Omental fat pad (tissue), 4 donors: Measurements from ENCODE around the gene UPK3BL1. TPM values are rescaled to one million over a fixed set of nuclear protein-coding genes. Genes with fewer than 3 reads are reported as not detected.
"Not testable (repeated sequence)": the region's sequence is repeated elsewhere in the genome, so short reads cannot be mapped to it uniquely, and the experiment has no call there.

Experiments used
- ATAC-seq: fragments of 150-250 bp; one replicate; pipeline ENCODE4 v1.9.1; 2016; ENCODE audit warnings: mild to moderate bottlenecking, moderate library complexity; ENCODE audit not compliant: low FRiP score
- DNase-seq: peaks from one replicate; pipeline ENCODE4 v3.0.0-alpha.2; 2019; ENCODE audit warnings: low spot score
- small RNA-seq: library from RNA; depleted of rRNA; stranded (forward); fragments of <200 nt; gene quantifications from one replicate; pipeline ENCODE3, GENCODE V24; 2016
- total RNA-seq, 4 donors: library from RNA; depleted of rRNA; stranded (reverse); fragments of >200 nt; gene quantifications; one replicate each; pipeline ENCODE4 v1.1.0, GENCODE V29; 2016

UPK3BL1 gene
- total RNA-seq, 4 donors from 2014 or later: 13.6 to 32.0 (median 26.2) TPM

DNA sequence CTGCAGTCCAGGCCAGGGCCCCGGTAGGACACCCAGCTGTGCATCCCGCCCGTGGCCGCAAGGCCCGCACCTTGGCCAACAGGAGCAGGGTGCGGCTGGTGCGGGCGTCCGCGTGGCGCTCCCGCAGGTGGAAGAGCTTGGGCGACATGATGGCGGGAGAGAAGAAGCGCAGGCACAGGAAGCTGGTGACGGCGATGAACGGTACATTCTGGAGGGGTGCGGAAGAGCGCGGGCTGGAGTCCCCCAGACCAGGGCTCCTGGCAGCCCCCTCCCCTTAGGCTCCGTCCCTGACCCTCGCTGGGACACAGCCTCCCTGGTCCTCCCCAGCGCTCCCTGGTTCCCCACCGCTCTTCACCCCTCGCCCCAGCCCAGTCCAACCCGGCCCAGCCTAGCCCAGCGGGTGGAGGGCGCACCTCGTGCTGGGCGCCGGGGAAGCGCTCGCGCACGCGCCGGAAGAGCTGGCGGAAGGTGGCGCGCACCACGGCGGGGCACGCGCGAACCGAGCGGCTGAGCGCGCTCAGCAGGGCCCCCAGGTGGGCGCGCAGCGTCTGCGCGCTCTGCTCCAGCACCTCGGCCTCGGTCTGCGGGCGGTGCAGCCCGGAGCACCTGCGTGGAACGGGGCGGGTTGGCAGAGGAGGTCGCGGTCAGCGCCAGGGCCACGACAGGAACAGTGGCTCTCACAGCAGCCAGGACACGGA, 48.8 kb downstream of the UPK3BL1 start:
- not testable (repeated sequence) for DNase-seq, ATAC-seq

DNA sequence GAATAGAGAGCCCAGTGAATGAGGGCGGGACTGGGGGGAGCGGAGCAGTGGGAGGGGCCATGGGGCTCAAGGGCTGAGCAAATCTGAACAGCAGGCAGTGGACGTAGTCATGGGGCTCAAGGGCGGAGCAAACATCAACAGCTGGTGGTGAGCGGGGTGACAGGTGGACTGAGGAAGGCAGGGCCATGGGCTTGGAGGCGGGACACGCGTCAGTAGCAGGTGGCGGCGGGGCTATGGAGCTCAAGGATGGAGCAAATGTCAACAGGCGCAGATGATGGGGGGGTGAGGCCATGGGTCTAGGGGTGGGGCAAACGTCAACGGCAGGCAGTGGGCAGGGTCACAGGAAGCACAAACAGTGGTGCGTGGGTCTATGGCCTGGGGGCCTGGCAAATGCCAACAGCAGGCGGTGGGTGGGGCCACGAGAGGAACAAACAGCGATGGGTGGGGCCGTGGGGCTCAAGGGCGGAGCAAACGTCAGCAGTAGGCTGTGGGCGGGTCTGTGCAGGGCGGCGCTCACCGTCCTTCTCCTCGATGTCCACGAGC, 50.0 kb downstream of the UPK3BL1 start:
- ATAC-seq: peak; percentile 94
- not testable (repeated sequence) for DNase-seq

DNA sequence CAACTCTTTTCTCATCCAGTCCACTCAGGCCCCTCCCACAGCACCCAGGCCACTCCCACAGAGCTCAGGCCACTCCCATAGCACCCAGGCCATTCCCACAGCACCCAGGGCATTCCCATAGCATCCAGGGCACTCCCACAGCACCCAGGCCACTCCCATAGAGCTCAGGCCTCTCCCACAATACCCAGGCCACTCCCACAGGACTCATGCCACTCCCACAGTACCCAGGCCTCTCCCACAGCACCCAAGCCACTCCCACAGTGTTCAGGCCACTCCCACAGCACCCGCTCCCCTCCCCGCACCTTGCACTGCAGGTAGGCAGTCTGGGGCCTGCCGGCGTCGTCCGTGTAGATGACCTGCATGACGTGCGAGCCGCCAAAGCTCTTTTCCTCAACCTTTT, 52.7 kb downstream of the UPK3BL1 start:
- not testable (repeated sequence) for ATAC-seq, DNase-seq

Small RNA genes lying within 50 kb of the gene (small RNA-seq; reads per million reads assigned to genes)
- gene AC105052.3: not detected
- not detected for gene UPK3BL1

Other genes starting within 250 kb of the UPK3BL1 start
- 10 to 100 TPM; 15.6 to 29.9 (median 20.2) TPM for gene PRKRIP1, start 246.4 kb downstream of the UPK3BL1 start, total RNA-seq
- 10 to 100 TPM; 11.4 to 31.6 (median 26.6) TPM for gene ORAI2, start 209.2 kb downstream of the UPK3BL1 start, total RNA-seq
- 10 to 100 TPM in 2 of 4 donors, 1 to 10 TPM in 2; 7.9 to 12.6 (median 9.7) TPM for gene ALKBH4, start 177.9 kb downstream of the UPK3BL1 start, total RNA-seq
- gene LRWD1, start 177.8 kb downstream of the UPK3BL1 start, total RNA-seq: 10 to 100 TPM in 3 of 4 donors, 1 to 10 TPM in 1; 9.8 to 19.3 (median 11.4) TPM
- 10 to 100 TPM; 15.4 to 26.6 (median 18.3) TPM for gene POLR2J, start 163.9 kb downstream of the UPK3BL1 start, total RNA-seq
- gene RASA4B, start 125.0 kb downstream of the UPK3BL1 start, total RNA-seq: 1 to 10 TPM; 5.0 to 9.1 (median 6.7) TPM
- 10 to 100 TPM in 1 of 4 donors, 1 to 10 TPM in 3; 1.6 to 11.7 (median 5.6) TPM for gene UPK3BL2, start 99.1 kb downstream of the UPK3BL1 start, total RNA-seq
- not detected for gene SPDYE2, start 91.6 kb downstream of the UPK3BL1 start, total RNA-seq
- gene POLR2J3, start 70.2 kb downstream of the UPK3BL1 start, total RNA-seq: 10 to 100 TPM; 20.5 to 30.7 (median 25.6) TPM
- 10 to 100 TPM; 13.9 to 56.0 (median 25.5) TPM for gene RASA4, start 26.0 kb downstream of the UPK3BL1 start, total RNA-seq
- not detected for gene SPDYE2B, start 7.5 kb upstream of the UPK3BL1 start, total RNA-seq
- 1 to 10 TPM; 1.9 to 7.0 (median 3.3) TPM for gene POLR2J2, start 28.9 kb upstream of the UPK3BL1 start, total RNA-seq
- 10 to 100 TPM in 3 of 4 donors, 1 to 10 TPM in 1; 7.1 to 16.1 (median 11.7) TPM for gene FAM185A, start 106.2 kb upstream of the UPK3BL1 start, total RNA-seq